HCT116 (cell line): Measurements from ENCODE around the gene LMBR1L.

ENCODE experiments used
- CTCF ChIP-seq, 3 experiments: fragments of 200-600 bp in 1 of 3; sonication (generic) in 1 of 3; IDR thresholded peaks in 2 of 3; conservative IDR thresholded peaks in 1 of 3; 2 replicates each; pipeline ENCODE4 v1.5.1; 2012 to 2017; ENCODE audit warnings: low read depth in 2 of 3, low read length in 2 of 3, antibody characterized with exemption in 1 of 3, borderline replicate concordance in 1 of 3, control low read depth in 1 of 3, mild to moderate bottlenecking in 1 of 3, mixed read lengths in 1 of 3, mixed run types in 1 of 3, moderate library complexity in 1 of 3; ENCODE audit not compliant: insufficient read depth in 1 of 3
- POLR2A ChIP-seq: IDR thresholded peaks from 2 replicates; pipeline ENCODE4 v1.7.0; 2011; ENCODE audit warnings: borderline replicate concordance; ENCODE audit not compliant: insufficient read depth, insufficient read length; ENCODE audit errors: extremely low read depth
- REST ChIP-seq: IDR thresholded peaks from 2 replicates; pipeline ENCODE4 v1.6.1; 2012; ENCODE audit warnings: low read depth

- TF ChIP-seq POLR2A, result no peak
- TF ChIP-seq CTCF (IDR thresholded peaks at IDR 0.05 in 2 of 3, conservative IDR thresholded peaks at IDR 0.05 in 1 of 3; ENCODE audit: borderline replicate concordance in 1 of 3, insufficient read depth in 1 of 3, low read depth in 2 of 3, low read length in 2 of 3), result no peak
- no peak for TF ChIP-seq REST
Measured at GRCh38 chr12:49131894-49132461, 21.3 kb upstream of the LMBR1L start.
